ENCODE results near the gene DENND2C. TPM values are rescaled to one million over a fixed set of nuclear protein-coding genes. Genes with fewer than 3 reads are reported as not detected.

The DENND2C gene
- total and polyA plus RNA-seq, 2 of the 13 experiments (the other 11 are each of a cell fraction or from before 2014, with no cell fraction given), result 0.08 to 0.33 TPM

DNA sequence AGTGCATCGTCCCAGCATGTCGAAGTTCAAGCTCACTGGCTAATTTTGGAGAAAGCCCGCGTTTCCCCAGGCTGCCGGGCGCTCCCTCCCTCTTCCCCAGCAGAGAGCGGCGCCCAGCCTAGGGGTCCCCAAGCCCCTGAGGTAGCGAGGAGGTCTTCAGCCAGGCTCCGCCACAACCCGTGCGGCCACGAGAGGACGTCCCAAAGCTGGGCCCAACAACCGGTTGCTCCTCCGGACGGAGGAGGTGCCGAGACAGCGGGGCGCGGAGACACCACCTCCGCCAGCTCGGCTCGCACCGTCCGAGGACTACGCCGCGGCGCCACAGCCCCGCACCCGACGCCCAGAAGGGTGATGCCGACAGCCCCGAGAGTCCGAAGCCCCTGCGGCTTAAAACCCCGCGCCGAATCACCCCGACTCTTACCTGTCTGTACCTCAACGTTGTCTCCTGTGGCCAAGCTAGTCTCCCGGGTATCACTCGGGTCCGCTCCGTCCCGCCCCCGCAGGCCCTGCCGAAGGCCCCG lies at the start of gene DENND2C (continued):
- TF ChIP-seq, protein P1, sequence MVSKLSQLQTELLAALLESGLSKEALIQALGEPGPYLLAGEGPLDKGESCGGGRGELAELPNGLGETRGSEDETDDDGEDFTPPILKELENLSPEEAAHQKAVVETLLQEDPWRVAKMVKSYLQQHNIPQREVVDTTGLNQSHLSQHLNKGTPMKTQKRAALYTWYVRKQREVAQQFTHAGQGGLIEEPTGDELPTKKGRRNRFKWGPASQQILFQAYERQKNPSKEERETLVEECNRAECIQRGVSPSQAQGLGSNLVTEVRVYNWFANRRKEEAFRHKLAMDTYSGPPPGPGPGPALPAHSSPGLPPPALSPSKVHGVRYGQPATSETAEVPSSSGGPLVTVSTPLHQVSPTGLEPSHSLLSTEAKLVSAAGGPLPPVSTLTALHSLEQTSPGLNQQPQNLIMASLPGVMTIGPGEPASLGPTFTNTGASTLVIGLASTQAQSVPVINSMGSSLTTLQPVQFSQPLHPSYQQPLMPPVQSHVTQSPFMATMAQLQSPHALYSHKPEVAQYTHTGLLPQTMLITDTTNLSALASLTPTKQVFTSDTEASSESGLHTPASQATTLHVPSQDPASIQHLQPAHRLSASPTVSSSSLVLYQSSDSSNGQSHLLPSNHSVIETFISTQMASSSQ (IDR thresholded peaks at IDR 0.05; ENCODE audit: low read depth), result no peak
- TF ChIP-seq, protein P1 (CRISPR knock-in tag; IDR thresholded peaks at IDR 0.05; ENCODE audit: borderline replicate concordance), result no peak
- TF ChIP-seq ZNF777 (CRISPR knock-in tag; IDR thresholded peaks at IDR 0.05), result peak; percentile 97
- TF ChIP-seq, protein P2, sequence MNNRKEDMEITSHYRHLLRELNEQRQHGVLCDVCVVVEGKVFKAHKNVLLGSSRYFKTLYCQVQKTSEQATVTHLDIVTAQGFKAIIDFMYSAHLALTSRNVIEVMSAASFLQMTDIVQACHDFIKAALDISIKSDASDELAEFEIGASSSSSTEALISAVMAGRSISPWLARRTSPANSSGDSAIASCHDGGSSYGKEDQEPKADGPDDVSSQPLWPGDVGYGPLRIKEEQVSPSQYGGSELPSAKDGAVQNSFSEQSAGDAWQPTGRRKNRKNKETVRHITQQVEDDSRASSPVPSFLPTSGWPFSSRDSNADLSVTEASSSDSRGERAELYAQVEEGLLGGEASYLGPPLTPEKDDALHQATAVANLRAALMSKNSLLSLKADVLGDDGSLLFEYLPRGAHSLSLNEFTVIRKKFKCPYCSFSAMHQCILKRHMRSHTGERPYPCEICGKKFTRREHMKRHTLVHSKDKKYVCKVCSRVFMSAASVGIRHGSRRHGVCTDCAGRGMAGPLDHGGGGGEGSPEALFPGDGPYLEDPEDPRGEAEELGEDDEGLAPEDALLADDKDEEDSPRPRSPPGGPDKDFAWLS (CRISPR knock-in tag; IDR thresholded peaks at IDR 0.05; ENCODE audit: borderline replicate concordance), result no peak
- no peak for TF ChIP-seq REPIN1 (CRISPR knock-in tag; IDR thresholded peaks at IDR 0.05; ENCODE audit: borderline replicate concordance, low read depth)
- TF ChIP-seq TCF7 (IDR thresholded peaks at IDR 0.05; ENCODE audit: low read depth), result no peak
- TF ChIP-seq ZNF644 (CRISPR knock-in tag; IDR thresholded peaks at IDR 0.05; ENCODE audit: low read depth), result no peak
- 0 out of 2 replicates have a peak, but pooled peaks have one; percentile 17 for TF ChIP-seq ZNF225 (CRISPR knock-in tag; IDR thresholded peaks at IDR 0.05)
- no peak for TF ChIP-seq ZNF496 (CRISPR knock-in tag; IDR thresholded peaks at IDR 0.05; ENCODE audit: insufficient replicate concordance)
- TF ChIP-seq, protein P3, sequence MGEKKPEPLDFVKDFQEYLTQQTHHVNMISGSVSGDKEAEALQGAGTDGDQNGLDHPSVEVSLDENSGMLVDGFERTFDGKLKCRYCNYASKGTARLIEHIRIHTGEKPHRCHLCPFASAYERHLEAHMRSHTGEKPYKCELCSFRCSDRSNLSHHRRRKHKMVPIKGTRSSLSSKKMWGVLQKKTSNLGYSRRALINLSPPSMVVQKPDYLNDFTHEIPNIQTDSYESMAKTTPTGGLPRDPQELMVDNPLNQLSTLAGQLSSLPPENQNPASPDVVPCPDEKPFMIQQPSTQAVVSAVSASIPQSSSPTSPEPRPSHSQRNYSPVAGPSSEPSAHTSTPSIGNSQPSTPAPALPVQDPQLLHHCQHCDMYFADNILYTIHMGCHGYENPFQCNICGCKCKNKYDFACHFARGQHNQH (CRISPR knock-in tag; IDR thresholded peaks at IDR 0.05), result 0 out of 2 replicates have a peak, but pooled peaks have one; percentile 2
- no peak for TF ChIP-seq KLF9 (CRISPR knock-in tag; IDR thresholded peaks at IDR 0.05; ENCODE audit: low read depth)
- TF ChIP-seq ZC3H13 (CRISPR knock-in tag; IDR thresholded peaks at IDR 0.05), result no peak
- TF ChIP-seq HOXA5 (CRISPR knock-in tag; IDR thresholded peaks at IDR 0.05), result no peak
- TF ChIP-seq ZFX (CRISPR knock-in tag; IDR thresholded peaks at IDR 0.05; ENCODE audit: low read depth), result peak; percentile 44; the same call in 1 of the 2 replicates
- TF ChIP-seq ZNF468 (CRISPR knock-in tag; IDR thresholded peaks at IDR 0.05), result no peak
- no peak for TF ChIP-seq ZNF773 (CRISPR knock-in tag; IDR thresholded peaks at IDR 0.05; ENCODE audit: borderline replicate concordance)
- no peak for TF ChIP-seq ASH2L (IDR thresholded peaks at IDR 0.05; ENCODE audit: insufficient read length, low read depth, low read length)
- no peak for TF ChIP-seq SIX4 (CRISPR knock-in tag; IDR thresholded peaks at IDR 0.05)
- TF ChIP-seq ZMYM3 (CRISPR knock-in tag; IDR thresholded peaks at IDR 0.05), result no peak
- TF ChIP-seq PHF20 (CRISPR knock-in tag; IDR thresholded peaks at IDR 0.05), result 0 out of 2 replicates have a peak, but pooled peaks have one; percentile 23
- TF ChIP-seq CHCHD3 (CRISPR knock-in tag; IDR thresholded peaks at IDR 0.05), result no peak
- TF ChIP-seq BHLHE40 (IDR thresholded peaks at IDR 0.05; ENCODE audit: low read length), result no peak
- no peak for TF ChIP-seq ZNF703 (CRISPR knock-in tag; IDR thresholded peaks at IDR 0.05; ENCODE audit: borderline replicate concordance)
- TF ChIP-seq ZNF331 (CRISPR knock-in tag; IDR thresholded peaks at IDR 0.05), result no peak
- no peak for TF ChIP-seq ZNF720 (CRISPR knock-in tag; IDR thresholded peaks at IDR 0.05)
- TF ChIP-seq GABPB1 (CRISPR knock-in tag; IDR thresholded peaks at IDR 0.05), result peak; percentile 58; the same call in 1 of the 2 replicates
